ENCODE measurements around the gene TDRD6.

GRCh38 chr6:46704562-46704961 lies 16.9 kb downstream of the TDRD6 start:
- no peak for TF ChIP-seq FOXA1 (IDR thresholded peaks at IDR 0.05)
- no peak for TF ChIP-seq ZNF384 (IDR thresholded peaks at IDR 0.05)
- TF ChIP-seq SUZ12 (IDR thresholded peaks at IDR 0.05) = no peak
- TF ChIP-seq SP1 (IDR thresholded peaks at IDR 0.05) = no peak

Data from HEK293T (cell line).